ENCODE measurements around the gene BTBD8.

BTBD8 gene

GRCh38 chr1:92201973-92202372, 121.8 kb downstream of the BTBD8 start:
- DNase-seq = no peak

DNA sequence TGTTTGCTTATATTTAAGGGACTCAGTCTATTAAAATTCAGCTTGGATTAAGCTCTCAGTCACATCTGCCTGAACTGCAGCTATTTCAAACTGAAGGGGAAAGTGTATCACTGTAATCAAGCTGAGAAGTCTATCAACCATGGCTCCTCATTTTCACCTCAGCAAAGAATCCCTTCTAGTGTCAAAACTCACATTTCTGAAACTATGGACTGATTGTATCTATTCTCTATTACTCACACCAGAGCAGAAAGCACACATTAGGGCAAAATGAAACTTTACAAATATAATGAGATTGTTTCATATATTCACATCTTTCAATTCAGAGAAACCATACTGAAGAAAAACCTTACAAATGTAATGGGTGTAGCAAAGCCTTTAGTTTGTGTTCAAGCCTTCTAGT, 123.0 kb downstream of the BTBD8 start:
- DNase-seq = no peak

DNA sequence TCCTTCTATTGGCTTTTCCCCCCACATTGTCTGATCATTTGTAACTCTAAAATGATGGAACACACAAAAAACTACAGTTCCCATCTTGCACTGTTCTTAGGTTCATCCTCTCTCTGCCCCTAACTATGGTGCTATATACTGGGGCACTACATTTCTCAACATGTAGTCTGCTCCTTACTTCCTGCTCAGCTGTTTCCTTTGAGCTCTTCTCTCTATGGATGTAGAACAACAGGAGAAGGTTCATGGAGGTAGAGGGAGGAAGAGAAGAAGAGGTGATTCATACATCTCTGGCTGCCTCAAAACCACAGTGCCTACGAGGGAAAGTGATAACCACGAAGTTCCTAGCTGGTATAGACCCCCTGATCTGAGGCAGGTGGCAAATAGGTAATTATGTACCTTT, 130.6 kb downstream of the BTBD8 start:
- no peak for DNase-seq

GRCh38 chr1:92211166-92211565, 131.0 kb downstream of the BTBD8 start:
- DNase-seq = no peak

GRCh38 chr1:92217721-92218120, 137.6 kb downstream of the BTBD8 start, which contains the start of gene C1orf146:
TSS of gene C1orf146 (plus strand) at chr1:92217915. CDS start at chr1:92231421, 13,506 bp downstream.
- DNase-seq = no peak

DNA sequence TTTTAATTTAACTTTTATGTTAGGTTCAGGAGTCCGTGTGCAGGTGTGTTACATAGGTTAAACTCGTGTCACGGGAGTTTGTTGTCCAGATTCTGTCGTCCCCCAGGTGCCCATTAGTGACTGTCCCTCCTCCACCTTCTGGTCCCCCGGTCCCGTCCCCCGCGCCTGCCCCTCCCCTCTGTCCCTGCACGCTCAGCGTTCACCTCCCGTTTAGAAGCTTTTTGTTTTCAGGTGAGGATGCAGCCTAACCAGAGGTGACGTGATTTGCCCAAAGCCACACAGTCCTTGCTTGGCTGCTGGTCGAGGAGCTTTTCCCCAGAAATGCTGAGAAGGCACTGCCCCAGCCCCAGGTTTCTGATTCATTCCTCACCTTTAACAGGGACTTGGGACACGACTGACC, 138.4 kb downstream of the BTBD8 start:
- no peak for DNase-seq

GRCh38 chr1:92219028-92219427, 138.9 kb downstream of the BTBD8 start:
- no peak for DNase-seq

- no peak for DNase-seq
Measured at GRCh38 chr1:92228401-92228800, 148.3 kb downstream of the BTBD8 start.

DNA sequence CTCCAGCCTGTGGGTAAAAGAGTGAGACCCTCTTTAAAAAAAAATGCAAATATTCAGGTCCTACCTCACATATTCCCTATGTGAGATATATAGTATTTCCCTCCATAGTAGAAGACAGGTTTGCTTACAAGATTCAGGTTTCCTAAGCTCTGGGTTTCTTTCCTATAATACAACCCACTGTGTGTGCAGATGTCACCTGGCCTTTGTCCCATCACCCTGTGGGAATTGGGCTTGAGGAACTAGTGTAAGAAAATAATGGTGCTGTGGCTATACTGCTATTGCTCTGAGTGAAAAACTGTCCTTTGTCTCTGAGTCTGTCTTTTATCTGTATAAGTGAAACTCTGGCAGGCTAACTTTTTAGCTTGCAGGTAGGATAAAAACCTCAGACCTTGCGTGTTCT, 150.6 kb downstream of the BTBD8 start:
- no peak for DNase-seq
